GM19455 (cell line): Measurements from ENCODE around the gene GRHPR.
"Not testable (repeated sequence)": the region's sequence is repeated elsewhere in the genome, so short reads cannot be mapped to it uniquely, and the experiment has no call there.

Experiments used
- ATAC-seq: cut with Tn5 transposase; IDR thresholded peaks from one replicate; pipeline ENCODE4 v1.9.1; 2021; ENCODE audit not compliant: unreplicated experiment

GRHPR gene

DNA sequence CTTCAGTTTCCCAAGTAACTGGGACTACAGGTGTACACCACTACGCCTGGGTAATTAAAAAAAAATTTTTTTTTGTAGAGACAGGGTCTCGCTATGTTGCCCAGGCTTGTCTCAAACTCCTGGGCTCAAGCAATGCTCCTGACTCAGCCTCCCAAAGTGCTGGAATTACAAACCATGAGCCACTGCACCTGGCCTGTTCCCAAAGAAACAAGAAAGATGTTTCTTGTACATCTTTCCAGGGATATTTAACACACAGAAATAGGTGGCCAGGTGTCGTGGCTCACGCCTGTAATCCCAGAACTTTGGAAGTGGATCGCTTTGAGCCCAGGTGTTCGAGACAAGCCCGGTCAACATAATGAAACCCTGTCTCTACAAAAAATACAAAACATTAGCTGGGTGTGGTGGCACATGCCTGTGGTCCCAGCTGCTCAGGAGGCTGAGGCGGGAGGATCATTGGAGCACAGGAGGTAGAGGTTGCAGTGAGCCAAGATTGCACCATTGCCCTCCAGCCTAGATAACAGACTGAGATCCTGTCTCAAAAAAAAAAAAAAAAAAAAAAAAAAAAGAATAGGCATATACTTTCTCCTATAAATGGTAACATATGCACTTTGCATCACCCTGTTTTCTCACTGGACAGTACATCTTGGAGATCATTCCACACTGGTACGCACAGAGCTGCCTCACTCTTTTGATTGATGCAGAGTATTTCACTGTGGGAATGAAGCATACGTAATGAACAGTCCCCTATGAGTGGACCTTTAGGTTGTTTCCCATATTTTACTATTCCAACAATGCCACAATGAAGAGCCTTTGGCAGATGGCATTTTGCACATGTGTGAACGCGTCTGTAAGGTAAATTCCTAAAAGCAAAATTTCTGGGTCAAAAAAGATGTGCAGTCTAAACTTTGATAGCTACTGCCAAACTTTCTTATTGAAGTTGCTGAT is 2.0 kb upstream of the GRHPR start:
- no peak for ATAC-seq

DNA sequence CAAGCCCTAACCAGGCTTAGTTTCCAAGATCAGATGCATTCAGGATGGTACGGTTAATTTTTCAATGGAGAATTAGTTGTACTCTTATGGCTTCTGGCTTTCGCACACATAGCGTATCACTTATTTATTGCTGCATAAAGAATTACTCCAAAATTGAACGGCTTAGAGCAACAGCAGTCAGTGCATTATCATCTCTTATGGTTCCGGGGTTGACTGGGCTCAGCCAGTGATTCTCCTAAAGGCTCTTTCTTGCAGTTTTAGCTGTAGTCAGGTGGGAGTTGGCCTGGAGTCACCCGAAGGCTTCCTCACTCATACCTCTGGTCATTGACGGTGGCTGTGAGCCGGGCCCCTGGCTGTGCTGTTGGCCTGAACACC is 595 bp upstream of the GRHPR start:
- no peak for ATAC-seq

DNA sequence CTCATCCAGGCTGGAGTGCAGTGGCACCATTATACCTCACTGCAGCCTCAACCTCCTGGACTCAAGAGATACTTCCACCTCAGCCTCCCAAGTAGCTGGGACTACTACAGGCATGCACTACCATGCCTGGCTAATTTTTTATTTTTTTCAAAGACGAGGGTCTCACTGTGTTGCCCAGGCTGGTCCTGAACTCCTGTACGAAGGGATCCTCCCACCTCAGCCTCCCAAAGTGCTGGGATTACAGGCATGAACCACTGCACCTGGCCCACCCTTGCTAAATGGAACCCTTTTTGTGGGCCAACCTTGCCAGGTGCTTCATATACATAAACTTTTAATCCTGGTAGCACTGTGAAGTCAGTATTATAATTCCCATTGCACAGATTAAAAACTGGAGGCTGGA is 1.0 kb downstream of the GRHPR start:
- ATAC-seq = no peak

DNA sequence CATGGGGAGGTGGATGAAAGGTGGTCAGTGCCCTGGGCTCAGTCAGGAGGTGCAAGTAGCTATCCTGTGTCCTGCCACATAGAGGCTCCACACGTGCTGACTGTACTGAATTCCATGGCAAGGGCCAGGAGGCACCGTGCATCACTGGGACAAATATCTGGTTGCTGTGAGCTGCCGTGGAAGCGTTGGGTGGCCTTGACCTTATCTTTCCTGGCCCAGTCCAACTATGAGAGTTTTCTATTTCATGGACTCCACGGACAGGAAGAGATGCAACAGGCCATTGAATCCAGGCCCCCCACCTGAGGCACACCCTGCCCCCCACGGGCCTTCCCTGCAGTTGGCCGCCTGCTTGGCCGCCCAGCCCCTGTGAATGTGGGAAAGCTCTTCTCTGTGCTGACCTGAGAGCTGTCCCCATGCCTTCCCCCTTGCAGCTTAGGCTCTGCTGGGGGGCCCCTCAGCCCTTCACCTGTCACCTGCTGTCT is 1.7 kb downstream of the GRHPR start:
- no peak for ATAC-seq

DNA sequence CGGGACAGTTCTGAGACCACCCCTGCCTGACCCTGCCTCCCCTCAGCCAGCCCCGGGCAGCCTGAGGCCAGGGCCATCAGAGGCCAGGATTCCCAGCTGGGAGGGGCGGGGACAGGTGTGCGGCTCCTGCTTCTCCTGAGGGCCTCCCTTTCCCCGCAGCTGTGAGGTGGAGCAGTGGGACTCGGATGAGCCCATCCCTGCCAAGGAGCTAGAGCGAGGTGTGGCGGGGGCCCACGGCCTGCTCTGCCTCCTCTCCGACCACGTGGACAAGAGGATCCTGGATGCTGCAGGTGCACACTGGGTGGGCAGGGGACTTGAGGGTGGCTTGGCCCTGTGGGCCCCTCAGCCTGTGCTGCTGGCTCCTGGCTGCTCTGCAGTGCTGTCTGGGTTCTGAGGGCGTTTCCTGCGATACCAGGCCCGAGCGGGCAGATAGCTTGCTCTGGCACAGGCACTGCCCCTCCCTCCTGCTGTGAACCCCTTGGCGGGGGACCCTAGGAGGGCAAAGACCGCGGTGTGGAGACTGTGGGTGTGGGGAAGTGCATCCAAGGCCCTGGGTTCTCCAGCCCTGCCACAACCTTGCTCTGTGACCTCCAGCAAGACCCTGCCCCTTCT is 2.3 kb downstream of the GRHPR start:
- ATAC-seq = no peak

DNA sequence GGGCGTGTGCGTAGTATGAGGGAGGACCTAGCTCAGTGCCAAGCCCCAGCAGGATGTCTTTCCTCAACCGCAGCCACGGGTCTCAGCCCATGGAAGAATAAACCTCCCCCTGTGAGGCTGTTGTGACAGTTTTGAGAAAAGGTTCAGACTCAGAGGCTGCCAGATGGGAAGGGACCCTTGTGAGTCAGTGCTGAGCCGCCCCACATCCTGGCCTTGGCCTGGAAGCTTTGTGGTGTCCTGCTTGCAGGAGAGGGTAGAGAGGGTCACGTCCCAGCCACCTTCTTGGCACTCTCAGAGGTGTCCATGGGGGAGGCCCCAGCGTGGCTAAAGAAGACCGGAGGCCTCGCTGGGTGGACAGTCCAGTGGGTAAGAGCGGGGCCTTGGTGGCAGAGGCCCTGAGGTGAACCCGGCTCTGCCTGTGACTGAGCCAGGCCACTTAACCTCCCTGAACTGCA is 2.8 kb downstream of the GRHPR start:
- no peak for ATAC-seq

DNA sequence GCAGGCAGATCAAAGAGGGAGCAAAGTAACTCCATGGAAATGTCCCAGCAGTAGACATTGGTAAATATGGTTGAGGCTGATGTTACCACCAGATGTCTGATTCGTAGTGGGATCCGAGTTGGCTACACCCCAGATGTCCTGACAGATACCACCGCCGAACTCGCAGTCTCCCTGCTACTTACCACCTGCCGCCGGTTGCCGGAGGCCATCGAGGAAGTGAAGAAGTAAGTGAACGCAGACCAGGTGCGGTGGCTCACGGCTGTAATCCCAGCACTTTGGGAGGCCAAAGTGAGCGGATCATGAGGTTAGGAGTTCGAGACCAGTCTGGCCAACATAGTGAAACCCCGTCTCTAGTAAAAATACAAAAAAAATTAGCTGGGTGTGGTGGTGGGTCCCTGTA is 3.9 kb downstream of the GRHPR start:
- not testable (repeated sequence) for ATAC-seq

DNA sequence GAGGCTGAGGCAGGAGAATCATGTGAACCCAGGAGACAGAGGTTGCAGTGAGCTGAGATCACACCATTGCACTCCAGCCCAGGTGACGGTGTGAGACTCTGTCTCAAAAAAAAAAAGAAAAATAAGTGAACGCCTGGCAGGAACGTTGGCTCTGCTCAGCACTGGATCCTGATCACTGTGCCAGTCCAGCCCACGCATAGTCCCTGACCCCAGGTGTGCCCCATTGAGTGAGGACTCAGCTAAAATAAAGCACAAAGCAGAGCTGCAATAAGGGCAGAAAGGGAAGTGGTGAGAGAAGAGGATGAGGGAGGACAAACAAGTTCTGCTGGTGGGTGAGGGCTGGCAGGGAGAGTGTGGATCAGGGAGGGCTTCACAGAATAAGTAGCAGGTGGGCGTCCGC is 4.3 kb downstream of the GRHPR start:
- no peak for ATAC-seq

DNA sequence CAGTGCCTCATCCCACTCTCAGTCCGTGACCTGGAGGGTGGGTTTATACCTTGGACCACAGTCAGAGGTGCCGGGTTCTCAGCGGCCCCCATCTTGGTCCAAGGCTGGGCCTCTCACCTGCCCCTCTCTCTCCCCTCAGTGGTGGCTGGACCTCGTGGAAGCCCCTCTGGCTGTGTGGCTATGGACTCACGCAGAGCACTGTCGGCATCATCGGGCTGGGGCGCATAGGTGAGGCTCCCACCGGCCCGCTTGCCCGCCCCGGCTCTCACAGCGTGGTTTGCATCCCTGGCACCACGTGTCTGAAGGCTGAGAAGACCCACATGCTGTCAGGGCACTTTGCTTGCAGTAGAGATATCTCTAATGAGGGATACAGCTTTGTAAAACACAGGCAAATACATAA is 5.8 kb downstream of the GRHPR start:
- no peak for ATAC-seq

DNA sequence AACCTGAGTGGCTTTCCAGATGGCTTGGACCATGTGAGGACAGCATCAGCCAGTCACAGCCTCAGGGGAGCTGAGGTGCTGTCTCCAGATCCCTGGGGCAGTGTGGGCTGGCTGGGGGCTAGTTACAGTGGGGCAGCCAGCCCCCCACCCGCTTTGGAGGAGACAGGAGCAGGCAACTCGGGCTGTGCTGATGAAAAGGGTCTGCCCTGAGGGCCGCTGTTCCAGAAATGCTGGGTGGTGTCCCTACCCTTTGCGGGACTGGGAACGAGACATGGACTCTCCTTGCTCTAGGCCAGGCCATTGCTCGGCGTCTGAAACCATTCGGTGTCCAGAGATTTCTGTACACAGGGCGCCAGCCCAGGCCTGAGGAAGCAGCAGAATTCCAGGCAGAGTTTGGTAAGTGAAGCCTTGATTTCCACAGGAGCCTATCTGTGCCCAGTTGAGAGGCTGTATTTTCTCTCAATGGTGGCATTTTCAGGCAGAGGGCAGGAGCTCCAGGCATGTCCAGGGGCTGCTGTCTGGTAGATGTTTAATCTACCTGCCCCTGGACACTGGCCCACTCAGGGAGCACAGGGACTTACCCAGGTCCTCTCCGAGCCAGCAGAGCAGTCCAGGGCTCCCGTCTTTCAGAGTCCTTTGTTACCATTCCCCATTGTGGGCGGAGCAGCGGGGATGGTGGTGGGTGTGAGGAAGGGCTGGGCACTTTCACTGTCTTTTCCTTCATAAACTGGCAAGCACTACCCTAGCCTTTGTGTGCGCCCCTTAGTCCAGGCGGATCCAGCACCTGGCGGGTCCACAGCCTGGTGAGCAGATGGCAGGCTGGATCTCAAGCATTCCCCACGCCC is 7.2 kb downstream of the GRHPR start:
- no peak for ATAC-seq

DNA sequence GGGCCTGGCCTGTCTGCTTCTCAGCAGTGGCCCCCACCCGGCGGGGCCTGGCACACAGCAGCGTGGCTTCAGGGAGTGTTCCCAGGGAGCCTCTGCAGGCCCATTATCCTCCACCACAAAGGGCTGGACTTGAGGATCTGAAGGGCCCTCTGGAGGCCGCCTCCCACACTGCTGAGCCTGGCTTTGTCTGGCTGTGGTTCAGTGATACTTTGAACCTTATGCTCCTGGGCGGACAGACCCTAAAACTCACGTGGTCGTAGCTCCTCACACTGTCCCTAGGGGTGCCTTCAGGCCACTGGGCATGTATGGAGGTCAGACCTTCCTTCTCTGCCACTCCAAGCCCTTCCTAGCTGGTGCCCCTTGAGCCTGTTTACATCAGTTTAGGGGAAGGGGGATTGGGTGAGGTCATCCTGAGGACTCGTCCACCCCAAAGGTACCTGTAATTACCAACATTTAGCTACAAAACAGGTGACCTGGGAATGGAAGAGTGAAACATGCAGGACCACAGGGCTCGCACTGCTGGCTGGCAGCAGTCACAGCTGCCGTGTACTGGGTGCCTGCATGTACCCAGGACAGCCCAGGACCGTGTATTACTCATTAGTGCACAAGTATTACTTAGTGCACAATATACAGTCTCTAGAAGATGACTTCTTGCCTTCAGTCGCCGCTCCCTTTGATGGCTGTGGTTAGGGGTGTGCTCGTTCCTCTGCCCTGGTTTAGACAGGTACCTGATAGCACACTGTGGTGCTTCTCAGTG is 8.5 kb downstream of the GRHPR start:
- ATAC-seq = no peak

DNA sequence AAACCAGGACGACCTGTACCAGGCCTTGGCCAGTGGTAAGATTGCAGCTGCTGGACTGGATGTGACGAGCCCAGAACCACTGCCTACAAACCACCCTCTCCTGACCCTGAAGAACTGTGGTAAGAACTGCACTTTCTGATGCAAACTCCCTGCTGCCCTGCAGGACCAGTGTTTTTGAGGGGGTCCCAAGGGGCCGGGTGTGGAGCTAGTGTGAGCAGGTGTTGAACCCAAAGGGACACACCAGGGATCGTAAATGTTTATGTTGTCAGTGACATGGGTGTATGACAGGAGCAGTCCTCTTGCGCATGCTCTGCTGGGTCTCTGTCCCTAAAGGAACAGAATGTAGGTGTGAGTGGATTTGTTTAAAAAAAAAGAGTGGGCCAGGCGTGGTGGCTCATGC is 9.5 kb downstream of the GRHPR start:
- no peak for ATAC-seq

DNA sequence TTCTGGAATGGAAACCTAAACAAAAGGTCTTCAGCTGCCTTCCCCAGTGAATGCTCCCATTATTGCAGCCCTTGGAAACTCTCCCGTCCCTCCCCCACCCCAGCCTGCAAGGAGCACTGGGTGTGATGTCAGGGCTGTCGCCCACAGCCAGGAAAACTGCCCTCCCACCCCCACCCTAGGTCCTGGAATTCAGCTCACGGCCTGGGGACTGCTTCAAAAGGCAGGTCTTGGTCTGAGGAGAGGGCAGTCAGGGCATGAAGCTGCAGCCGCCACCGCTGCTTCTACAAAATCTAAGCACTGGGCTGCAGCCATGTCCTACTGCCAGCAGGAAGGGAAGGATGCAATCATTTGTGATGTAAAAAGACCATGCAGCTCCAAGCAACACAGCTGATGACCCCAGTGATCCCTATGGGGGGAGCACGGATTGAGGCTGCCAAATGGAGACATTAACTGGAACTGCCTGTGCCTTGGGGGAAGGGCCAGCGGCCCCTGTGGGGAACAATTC is 11.4 kb downstream of the GRHPR start:
- no peak for ATAC-seq

DNA sequence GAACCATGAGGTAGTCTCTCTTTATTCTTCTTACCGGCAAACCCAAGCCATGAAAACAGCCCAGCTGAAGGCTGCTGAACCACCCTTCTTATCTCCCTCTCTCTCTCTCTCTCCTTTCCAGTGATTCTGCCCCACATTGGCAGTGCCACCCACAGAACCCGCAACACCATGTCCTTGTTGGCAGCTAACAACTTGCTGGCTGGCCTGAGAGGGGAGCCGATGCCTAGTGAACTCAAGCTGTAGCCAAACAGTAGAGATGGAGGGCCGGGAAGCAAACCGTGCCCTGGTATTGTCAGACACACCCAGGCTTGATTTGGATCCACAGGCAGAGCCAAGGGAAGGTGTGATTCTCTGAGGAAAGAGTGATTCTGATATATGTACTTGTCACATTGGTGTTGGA is 14.0 kb downstream of the GRHPR start:
- no peak for ATAC-seq

DNA sequence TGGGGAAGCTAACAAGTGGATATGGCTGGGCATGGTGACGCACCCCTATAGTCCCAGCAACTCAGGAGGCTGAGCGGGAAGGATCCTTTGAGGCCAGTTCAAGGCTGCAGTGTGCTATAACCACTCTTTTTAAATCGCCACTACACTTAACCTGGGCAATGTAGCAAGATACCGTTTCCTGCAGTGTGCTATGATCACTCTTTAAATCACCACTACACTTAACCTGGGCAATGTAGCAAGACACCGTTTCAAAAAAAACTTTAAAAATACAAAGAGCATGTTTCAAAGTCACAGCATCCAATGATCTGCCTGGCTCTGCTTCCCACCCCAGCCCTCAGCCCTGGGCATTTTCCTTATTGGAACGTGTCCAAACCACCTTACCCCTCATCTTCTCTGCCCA is 14.5 kb downstream of the GRHPR start:
- ATAC-seq = no peak

DNA sequence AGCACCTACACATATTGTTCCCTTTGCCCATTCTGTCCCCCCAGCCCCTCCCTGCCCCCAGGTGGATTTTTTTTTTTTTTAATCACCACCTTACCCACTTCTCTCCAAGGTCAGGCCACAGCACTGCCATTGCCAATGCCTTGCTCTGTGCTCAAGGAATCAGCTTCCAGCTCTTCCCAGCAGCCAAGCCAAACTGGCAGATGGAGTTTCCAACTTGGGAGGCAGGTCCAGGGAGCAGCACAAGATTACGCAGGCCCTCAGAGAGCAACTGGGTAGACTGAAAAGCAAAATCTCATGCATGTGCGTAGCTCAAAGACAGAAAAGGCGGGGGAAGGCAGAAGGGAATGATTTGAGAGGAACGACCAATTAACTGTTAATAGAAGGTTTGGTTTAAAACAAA is 15.1 kb downstream of the GRHPR start:
- no peak for ATAC-seq

DNA sequence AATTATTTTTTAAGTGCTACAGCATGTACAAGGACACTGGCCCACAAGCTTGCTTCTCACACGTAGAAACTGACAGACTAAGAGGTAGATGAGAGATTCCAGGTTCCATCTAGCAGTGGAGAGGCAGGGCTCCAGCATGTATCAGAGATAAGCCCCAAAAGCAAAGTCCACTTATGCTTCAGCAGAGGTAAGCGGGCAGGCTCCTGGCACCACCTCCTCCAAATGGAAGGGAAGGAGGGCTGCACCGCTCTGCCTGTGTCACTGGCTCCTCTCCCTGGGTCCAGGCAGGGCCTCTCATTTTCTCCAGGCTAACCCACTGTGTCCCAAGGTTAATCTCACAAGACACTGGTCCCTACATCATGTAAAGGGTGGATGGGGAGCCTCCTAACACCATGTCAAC is 15.9 kb downstream of the GRHPR start:
- no peak for ATAC-seq

DNA sequence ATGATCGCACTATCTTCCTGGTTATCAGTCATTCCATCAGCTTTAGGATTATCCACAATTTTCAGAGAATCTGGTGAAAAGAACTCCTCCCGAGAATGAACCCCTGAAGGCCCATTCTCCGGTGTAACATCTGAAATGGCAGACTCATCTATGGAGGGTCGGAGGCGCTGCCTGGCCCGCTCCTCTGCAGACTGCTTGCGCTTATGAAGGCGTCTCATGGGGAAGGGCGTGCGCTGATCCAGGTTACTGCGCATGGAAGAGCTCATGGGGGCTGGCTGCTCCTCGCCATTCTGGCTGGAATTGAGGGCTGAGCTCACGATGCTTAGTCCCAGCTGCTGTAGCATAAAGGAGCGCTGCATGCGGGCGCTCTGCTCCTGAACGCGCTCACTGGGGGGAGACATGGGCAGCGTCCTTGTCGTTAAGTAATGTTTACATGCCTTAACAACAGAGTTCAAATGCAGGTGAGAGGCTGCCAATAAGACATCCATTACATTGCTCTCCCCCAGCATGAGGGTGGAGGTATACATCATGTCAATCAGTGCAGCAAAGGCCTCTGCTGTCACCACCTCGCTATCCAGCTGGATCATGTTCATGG is 19.4 kb downstream of the GRHPR start:
- no peak for ATAC-seq

DNA sequence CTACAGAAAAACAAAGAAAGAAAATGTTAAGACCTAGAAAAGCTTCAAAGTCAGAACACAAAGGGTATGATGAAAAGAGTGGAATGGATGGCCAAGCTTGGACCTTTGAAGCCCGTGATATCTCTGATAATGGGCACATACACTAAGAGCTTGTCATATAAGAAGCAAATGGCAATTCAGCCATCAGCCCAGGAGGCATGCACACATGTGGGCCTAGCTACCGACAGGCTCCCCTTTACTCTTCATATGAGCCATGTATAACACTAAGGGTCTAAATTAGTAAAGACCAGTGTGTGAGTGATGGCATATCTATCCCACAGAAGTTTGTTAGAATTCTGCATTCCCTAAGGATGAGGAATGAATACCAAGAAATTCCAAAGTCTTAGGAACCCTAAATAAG is 20.1 kb downstream of the GRHPR start:
- ATAC-seq = no peak

DNA sequence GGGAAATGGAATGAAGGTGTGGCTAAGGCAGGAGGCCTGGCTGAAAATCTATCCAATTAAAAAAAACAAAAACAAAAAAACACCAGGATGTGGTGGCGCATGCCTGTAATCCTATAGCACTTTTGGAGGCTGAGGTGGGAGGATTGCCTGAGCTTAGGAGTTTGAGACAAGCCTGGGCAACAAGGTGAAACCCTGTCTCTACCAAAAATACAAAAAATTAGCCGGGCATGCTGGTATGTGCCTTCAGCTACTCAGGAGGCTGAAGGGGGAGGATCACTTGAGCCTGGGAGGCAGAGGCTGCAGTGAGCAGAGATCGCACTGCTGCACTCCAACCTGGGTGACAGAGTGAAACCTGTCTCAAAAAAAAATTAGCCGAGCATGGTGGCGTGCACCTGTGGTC is 21.1 kb downstream of the GRHPR start:
- ATAC-seq = no peak
